ENCODE data around the gene CCDC158.
"Not testable (repeated sequence)": the region's sequence is repeated elsewhere in the genome, so short reads cannot be mapped to it uniquely, and the experiment has no call there.

CCDC158 gene

DNA sequence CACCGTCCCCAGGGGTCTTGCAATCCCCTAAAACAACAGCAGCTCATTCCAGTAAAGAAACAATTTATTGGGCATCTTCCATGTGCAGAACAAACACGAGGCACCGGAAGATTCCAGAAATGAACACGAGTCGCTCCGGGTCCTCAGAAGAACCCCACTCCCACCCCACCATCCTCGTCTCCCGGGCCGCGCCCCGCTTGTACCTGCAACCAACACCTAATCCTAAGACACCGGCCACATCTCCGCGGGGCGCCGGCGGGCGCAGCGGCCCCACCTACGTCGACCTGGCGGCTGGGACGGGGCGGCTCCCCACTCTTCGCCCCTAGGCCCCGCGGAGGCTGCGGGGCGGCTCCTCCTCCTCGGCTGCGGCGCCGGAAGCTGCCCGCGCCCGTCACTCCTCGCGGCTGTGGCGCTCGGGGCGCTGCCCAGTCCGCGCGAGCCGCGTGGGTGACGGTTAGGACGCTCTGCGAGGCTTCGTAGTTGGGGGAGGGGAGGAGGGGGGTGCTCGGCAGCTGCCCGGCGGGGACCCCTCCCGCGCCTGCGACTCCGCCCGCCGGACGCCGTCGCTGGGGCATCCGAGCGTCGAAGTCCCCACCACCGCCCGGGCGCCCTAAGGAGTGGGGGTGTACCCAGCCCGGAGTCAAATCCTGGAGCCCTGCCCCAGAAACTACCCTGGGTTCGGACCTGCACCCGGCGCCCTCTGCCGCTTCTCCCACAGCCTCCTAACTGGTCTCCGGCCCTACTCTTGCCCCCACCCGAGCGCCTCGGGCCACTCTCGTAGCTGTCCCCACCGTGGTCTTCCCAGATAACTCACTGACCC, at the start of gene CCDC158:
Gene CCDC158 (minus strand): TSS at position 380 of the 820 bp plus-strand sequence. CDS start 17,934 bp downstream, outside the sequence.
- no peak for DNase-seq (ENCODE audit: low spot score)

DNA sequence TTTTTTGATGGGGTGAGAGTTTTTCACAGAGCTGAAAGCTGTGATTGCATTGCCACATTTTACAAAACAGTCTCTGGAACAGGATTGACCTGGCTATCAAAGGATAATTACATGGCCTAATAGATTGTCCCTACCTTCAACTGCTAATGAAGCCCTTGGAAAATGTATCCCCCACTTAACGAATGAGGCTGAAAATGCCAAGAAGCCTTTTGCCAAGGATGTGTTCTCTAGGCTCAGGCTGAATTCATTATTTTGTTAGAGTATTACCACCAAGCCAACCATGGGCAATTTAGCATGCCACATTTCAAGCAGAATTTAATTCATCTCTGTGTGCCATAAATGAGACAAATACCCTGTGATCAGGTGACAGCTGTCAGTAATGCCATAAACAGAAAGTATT, 49.6 kb upstream of the CCDC158 start:
- DNase-seq (ENCODE audit: low spot score), result no peak

- no peak for DNase-seq (ENCODE audit: low spot score)
These were observed 49.1 kb upstream of the CCDC158 start for GRCh38 chr4:76470064-76470463.

DNA sequence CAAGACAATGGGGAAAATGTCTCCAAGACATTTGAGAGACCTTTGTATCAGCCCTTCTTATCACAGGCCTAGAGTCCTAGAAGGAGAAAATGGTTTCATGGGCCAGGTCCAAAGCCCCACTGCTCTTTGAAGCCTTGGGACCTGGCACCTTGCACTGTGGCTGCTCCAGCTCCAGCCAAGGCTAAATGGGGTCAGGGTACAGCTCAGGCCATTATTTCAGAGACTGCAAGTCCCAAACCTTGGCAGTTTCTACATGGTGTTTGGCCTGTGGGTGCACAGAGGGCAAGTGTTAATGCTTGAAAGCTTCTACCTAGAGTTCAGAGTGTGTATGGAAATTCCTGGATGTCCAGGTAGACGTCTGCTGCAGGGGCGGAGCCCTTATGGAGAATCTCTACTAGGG, 42.6 kb upstream of the CCDC158 start:
- DNase-seq (ENCODE audit: low spot score), result no peak

DNA sequence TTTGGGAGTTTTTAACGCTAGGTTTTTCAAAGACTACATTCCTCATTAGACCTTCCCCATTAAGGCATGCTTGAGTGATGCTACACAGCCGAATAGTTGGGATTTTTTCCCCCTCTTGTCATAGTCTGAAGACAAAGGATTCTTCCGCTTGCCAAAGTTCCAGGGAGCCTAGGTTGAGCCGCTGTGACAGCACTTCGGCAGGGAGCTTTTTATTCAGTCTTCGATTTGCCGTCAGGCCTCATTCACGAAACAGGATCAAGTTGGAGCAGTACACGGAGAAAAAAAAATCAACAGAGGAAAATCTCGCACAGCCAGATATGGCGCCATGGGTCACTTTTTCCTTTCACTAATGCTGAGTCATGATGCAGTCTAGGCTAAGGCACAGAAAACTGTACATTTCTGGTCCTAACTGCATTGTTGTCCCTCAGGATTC, 38.4 kb upstream of the CCDC158 start:
- peak; percentile 14 for DNase-seq (ENCODE audit: low spot score)

GRCh38 chr4:76458825-76459224, 37.9 kb upstream of the CCDC158 start:
- DNase-seq (ENCODE audit: low spot score), result no peak

GRCh38 chr4:76458297-76458696, 37.4 kb upstream of the CCDC158 start:
- no peak for DNase-seq (ENCODE audit: low spot score)

- no peak for DNase-seq (ENCODE audit: low spot score)
These were observed 36.9 kb upstream of the CCDC158 start for GRCh38 chr4:76457885-76458284.

GRCh38 chr4:76454073-76454472, 33.1 kb upstream of the CCDC158 start:
- not testable (repeated sequence) for DNase-seq (ENCODE audit: low spot score)

DNA sequence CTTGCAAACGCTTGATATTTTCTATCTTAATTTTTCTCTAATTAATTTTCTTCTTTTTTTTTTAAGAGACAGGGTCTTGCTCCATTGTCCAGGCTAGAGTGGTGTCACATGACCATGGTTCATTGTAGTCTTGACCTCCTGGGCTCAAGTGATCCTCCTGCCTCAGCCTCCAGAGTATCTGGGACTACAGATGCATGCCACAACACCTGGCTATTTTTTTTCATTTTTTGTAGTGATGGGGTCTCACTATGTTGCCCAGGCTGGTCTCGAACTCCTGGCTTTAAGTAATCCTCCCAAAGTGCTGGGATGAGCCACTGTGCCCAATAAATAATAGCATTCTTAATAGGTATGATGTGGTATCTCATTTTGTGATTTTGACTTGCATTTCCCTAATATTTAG, 32.3 kb upstream of the CCDC158 start:
- DNase-seq (ENCODE audit: low spot score), result no peak

DNA sequence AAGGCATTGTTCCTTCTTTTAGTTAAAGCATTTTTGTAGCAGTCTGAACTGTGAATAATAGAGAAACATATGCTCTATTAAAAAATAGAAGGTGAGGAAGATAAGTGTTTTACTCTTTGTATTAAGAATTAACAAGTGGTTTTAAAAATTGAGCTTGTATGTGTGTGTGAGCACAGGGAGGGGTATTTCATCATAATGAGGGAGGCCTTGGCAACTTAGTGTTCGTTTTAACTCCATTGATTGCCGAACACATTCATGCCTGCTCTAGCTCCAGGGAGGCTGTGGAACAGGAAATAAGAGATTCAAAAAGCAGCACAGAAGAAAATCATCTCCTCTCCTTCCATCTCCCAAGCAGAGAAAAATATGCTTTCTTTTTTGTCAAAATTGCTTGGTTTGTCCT, 28.9 kb upstream of the CCDC158 start:
- peak; percentile 35 for DNase-seq (ENCODE audit: low spot score)

GRCh38 chr4:76449362-76449767, 28.4 kb upstream of the CCDC158 start:
- DNase-seq (ENCODE audit: low spot score), result no peak

DNA sequence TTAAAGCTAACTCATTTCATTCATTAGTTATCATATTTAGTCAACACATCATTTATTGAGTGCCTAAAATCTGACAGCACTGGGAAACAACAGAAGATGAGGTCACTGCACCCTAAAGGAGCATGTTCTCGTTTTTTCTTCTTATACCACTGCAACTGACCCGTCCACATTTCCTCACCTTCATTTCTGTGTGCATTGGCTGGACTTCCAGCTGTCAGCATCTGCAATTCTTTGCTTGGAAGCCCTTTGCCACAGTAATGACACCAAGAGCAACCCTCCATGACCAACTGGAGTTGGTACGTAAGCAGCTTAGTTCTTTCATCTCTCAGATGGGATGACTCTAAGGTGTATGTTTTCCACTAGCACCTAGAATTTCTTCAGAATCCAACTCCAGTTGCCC, 27.3 kb upstream of the CCDC158 start:
- DNase-seq (ENCODE audit: low spot score), result no peak

GRCh38 chr4:76447393-76447851, 26.5 kb upstream of the CCDC158 start:
- DNase-seq (ENCODE audit: low spot score), result peak; percentile 35

DNA sequence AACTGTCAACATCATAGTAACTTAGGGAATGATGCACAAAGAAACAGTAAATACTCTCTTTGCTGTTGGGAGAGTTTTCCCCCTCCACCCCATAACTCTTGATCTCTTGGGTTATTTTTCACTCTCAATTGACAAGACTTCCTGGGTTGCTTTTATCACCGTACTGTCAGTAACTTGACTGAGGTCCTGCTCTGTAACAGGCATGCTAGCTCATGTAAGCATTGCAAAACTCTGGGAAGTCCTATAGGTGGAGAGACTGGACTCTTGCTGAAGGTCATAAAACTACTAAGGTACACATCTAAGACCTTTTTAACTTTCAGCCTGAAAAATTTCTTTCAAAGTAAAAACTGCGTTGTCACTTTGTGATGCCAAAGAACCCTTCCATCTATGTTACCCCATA, 25.0 kb upstream of the CCDC158 start:
- no peak for DNase-seq (ENCODE audit: low spot score)

DNA sequence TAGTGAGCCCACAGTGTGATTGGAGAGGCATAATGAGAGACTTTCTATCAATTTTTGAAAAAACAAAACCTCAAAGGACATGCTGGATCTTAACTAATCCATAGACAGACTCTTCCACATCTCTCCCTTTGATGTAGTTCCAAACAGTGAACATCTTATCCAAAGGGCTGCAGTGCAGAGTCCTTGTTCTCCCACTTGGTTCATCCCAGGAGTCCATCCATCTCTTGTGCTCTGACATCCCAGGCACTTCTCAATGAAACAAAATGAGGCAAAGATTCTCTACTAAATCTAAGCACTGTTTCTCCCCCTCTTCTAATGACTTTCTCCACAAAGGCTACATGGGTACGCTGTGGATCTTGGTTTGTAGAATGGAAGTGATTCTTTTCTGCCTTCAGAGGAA, 22.4 kb upstream of the CCDC158 start:
- DNase-seq (ENCODE audit: low spot score), result no peak

DNA sequence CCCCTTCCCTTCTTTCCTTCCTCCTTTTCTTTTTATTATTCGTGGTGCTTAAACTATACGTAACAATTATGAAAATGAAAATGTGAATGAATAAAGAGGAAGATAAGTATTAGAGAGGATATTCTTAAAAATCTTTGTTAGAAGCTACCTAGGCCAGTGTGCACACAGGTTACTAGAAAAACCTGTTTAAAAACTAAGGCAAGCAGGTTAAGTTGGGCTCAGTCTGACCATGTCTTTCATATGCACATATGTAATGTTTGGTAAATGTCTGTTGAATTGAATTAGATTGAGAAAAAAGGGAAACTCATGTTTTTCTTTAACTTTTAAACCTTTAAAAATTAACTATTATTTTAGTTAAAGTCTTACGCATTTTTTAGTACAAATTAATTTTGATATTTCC, 21.9 kb upstream of the CCDC158 start:
- no peak for DNase-seq (ENCODE audit: low spot score)

DNA sequence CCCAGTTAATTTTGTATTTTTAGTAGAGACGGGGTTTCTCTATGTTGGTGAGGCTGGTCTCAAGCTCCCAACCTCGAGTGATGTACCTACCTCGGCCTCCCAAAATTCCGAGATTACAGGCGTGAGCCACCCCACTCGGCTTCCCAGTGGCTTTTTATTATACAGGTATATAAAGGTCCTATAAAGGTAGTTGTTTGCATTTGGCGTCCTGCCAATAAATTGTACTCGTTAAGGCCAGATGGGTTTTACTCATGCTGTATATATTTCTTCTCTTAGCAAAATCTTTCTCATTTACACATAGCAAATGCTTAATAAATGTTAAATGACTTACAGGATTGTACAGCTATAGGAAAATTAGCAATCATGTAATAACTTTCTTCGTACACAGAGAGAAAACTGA, 20.9 kb upstream of the CCDC158 start:
- DNase-seq (ENCODE audit: low spot score), result no peak

GRCh38 chr4:76439491-76439890, 18.6 kb upstream of the CCDC158 start:
- DNase-seq (ENCODE audit: low spot score), result no peak

DNA sequence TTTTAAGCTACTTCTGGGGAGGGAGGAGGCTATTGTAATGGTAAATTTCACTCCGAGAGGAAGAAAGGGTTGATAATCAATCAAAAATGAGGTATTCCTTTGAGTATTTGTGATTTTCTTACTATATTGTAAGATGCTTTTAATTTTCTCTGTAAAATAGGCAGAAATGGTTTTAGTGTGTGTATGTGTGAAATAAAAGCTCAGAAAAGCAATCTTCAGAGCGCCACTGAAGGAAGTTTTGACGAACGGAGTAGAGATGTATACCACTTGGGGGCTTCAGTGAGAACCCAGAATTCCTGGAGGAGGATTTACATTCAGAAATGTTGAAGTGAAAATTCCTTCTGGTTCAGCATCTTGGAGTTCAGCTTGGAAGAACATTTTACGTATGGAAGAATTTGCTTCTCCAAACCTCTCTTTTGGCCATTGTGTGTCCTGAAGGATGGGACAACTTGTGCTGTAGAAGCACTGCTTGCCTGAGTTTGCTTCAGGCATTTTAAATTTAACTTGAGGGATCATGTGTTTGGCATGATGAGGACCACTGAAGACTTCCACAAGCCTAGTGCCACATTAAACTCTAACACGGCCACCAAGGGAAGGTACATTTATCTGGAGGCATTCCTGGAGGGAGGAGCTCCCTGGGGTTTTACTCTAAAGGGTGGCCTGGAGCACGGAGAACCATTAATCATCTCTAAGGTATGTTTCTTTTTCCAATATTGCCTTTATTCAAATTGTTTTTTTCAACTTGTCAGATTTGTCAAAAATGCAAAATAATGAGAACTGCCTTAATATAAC, 14.8 kb upstream of the CCDC158 start:
- DNase-seq (ENCODE audit: low spot score), result no peak

GRCh38 chr4:76434901-76435527, 14.1 kb upstream of the CCDC158 start, which contains the start of gene SHROOM3:
SHROOM3 (plus strand) TSS chr4:76435229; CDS start chr4:76436053, 824 bp downstream.
- DNase-seq (ENCODE audit: low spot score), result peak; percentile 12

Measured in Ammon's horn (tissue), 1 donor.